GM18907 (cell line): ENCODE results near the gene NACA2.
"Not testable (repeated sequence)": the region's sequence is repeated elsewhere in the genome, so short reads cannot be mapped to it uniquely, and the experiment has no call there.

Source experiments
- ATAC-seq: cut with Tn5 transposase; IDR thresholded peaks from one replicate; pipeline ENCODE4 v1.9.1; 2021; ENCODE audit warnings: mild to moderate bottlenecking, moderate library complexity; ENCODE audit not compliant: unreplicated experiment

The NACA2 gene

GRCh38 chr17:61591018-61591417 is at the start of gene NACA2:
TSS of gene NACA2 (minus strand) at chr17:61591219. CDS start at chr17:61591180, 39 bp downstream.
- no peak for ATAC-seq

- no peak for ATAC-seq
Observed at GRCh38 chr17:61639818-61640217, 48.8 kb upstream of the NACA2 start.

DNA sequence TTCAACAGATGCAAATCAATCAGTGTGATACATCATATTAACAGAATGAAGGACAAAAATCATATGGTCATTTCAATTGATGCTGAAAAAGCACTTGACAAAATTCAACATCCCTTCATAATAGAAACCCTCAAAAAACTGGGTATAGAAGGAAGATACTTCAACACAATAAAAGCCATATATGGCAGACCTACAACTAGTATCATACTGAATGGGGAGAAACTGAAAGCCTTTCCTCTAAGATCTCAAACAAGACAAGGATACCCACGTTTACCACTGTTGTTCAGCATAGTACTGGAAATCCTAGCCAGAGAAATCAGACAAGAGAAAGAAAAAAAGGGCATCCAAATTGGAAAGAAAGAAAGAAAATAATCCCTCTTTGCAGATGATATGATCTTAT is 47.1 kb upstream of the NACA2 start:
- no peak for ATAC-seq

DNA sequence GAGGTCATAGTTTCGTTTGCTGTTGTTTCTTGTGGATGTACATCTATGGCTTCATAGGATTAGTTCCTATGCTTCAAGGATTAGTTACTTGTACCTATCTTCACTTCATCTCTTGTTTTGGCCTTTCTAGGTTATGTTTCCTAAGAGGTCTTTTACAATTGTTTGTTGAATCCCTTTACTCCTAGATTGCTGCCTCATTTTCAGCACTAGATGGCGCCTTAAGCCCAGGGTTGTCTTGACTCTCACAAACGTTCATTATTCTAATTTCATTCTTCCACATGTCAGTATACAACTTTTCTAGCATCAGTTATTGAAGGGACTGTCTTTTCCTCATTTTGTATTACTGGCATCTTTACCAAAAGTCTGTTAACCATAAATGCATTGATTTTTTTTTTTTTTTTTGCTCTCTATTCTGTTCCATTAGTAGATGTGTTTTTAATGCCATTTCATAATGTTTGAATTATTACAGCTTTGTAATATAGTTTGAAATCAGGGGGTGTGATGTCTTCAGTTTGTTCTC is 45.0 kb upstream of the NACA2 start:
- no peak for ATAC-seq

- ATAC-seq = no peak
Observed at GRCh38 chr17:61634942-61635538, 44.0 kb upstream of the NACA2 start.

- ATAC-seq = no peak
Observed at GRCh38 chr17:61634011-61634539, 43.1 kb upstream of the NACA2 start.

GRCh38 chr17:61632826-61633225 is 41.8 kb upstream of the NACA2 start:
- no peak for ATAC-seq

GRCh38 chr17:61631800-61632199 is 40.8 kb upstream of the NACA2 start:
- no peak for ATAC-seq

- not testable (repeated sequence) for ATAC-seq
Observed at GRCh38 chr17:61628158-61628557, 37.1 kb upstream of the NACA2 start.

GRCh38 chr17:61627658-61628057 is 36.6 kb upstream of the NACA2 start:
- ATAC-seq = no peak

DNA sequence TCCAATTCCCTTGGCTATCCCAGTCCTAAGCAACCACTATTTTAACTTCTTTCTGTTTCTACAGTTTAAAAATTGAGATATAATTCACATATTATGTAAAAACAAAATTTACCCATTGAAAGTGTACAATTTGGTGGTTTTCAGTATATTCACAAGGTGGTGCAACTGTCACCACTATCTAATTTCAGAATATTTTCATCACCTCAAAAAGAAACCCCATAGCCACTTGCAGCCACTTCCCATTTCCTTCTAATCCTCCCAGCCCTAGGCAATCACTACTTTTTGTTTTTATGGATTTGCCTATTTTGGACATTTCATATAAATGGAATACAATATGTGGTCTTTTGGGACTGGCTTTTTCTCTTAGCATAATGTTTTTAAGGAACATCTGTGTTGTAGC is 36.1 kb upstream of the NACA2 start:
- no peak for ATAC-seq

DNA sequence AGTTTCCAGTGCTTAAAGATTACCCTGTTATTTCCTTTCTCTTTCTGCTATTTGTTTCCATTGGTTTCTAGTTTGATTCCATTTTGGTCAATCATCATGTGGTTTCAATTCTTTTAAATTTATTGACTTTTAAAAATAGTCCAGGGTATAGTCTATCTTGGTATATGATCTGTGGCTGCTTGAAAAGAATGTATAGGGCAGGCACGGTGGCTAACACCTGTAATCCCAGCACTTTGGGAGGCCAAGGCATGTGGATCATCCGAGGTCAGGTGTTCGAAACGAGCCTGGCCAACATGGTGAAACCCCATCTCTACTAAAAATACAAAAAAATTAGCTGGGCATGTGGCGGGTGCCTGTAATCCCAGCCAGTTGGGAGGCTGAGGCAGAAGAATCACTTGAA is 34.5 kb upstream of the NACA2 start:
- no peak for ATAC-seq

DNA sequence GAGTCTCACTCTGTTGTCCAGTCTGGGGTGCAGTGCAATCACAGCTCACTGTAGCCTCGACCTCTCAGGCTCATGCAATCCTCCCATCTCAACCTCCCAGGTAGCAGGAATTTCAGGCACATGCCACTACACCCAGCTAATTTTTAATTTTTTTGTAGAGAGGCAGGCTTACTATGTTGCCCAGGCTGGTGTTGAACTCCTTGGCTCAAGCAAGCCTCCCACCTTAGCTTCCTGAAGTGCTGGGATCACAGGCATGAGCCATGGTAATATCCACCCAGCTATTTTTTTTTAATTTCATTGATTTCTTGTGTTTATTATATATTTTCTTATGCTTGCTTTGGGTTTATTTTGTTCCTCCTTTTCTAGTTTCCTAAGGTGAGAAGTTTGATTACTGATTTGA is 33.9 kb upstream of the NACA2 start:
- no peak for ATAC-seq

GRCh38 chr17:61621317-61621716 is 30.3 kb upstream of the NACA2 start:
- no peak for ATAC-seq

DNA sequence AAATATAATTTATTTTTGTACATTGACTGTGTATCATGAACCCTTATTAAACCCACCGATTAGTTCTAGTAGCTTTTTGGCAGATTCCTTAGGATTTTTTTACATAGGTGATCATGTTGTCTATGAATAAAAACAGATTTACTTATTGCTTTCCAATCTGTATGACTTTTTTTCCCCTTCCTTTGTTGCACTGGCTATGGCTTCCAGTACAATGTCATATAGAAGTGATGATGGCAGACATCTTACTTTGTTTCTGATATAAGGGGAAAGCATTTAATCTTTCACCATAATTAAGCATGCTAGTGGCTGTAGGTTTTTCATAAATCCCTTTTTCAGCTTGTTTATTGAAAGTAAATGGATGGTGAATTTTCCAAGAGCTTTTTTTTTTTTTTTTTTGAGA is 28.9 kb upstream of the NACA2 start:
- ATAC-seq = no peak

DNA sequence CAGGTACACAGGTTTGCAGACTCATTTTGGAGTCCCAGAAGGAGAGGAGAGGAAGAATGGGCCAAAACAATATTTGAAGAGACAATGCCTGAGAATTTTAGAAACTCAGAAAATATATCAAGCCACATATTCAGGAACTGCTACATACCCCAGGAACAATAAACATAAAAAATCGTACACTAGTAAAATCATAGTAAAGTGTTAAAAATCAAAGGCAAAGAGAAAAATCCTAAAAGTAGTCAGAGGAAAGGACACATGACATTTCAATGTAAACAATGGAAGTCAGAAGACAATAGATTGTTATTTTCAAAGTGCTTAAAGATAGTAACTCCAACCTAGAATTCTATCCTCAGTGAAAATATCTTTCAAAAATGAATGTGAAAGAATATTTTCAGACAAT is 28.5 kb upstream of the NACA2 start:
- no peak for ATAC-seq

GRCh38 chr17:61618950-61619349 is 27.9 kb upstream of the NACA2 start:
- ATAC-seq = no peak

DNA sequence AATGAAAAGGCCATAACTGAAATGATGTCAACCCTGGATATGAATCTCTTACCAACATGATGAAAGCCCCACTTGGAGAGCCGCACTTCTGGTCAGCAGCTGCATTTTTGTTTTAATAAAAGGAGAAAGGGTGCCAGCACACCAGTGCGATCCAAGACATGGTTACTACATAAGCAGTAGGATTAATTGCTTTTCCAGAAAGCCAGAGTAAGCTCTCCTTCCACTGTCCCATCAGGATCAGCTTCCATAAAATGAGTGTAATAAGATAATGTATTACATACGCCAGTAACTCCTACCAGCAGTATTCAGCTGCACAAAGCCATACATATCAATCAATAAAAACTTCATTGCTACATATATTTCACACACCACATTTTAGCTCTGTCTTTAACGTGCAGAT is 26.3 kb upstream of the NACA2 start:
- no peak for ATAC-seq

DNA sequence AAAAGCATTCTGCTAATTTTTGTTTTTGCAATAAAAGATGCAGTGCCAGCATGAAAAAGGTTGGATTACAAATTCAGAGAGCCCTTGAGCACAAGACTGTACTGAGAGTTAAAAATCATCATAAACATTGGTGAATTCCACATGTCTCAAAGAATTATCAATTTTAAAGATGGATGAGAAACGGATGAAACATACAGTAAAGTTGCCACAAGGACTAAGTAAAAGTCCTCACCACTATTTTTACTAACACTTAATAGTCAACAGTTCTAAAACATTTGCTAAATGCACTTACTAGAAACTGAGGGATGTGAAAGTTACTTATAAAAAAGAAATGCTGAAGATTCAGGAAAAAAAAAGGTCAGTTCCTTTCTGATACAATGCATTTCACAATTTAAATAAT is 25.8 kb upstream of the NACA2 start:
- ATAC-seq = no peak

GRCh38 chr17:61614219-61614618 is 23.2 kb upstream of the NACA2 start:
- ATAC-seq = no peak

GRCh38 chr17:61611323-61611722 is 20.3 kb upstream of the NACA2 start:
- no peak for ATAC-seq

DNA sequence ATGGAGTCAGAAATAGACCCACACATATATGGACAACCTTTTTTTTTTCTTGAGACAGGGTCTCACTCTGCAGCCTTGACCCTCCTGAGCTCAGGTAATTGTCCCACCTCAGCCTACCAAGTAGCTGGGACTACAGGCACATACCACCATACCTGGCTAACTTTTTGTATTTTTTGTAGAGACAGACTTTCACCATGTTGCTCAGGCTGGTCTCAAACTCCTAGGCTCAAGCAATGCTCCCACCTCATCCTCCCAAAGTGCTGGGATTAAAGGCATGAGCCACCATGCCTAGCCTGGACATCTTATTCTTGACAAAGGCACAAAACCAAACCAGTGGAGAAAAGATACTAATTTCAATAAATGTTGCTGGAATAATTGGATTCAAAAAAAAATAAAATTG is 14.7 kb upstream of the NACA2 start:
- no peak for ATAC-seq

GRCh38 chr17:61601297-61601696 is 10.3 kb upstream of the NACA2 start:
- no peak for ATAC-seq
